PFSK-1 (cell line): ENCODE data around the gene IFNA1.

Source experiments
- FOXP2 ChIP-seq: optimal IDR thresholded peaks from 2 replicates; pipeline ENCODE3; 2011; ENCODE audit warnings: borderline replicate concordance, control low read depth, inconsistent platforms; ENCODE audit not compliant: insufficient read depth; ENCODE audit errors: extremely low read length, extremely low read depth
- POLR2AphosphoS5 ChIP-seq: IDR thresholded peaks from 2 replicates; pipeline ENCODE4 v1.6.1; 2012; ENCODE audit warnings: low read depth, mild to moderate bottlenecking, control low read depth, low read length, moderate library complexity
- SIN3A ChIP-seq: IDR thresholded peaks from 2 replicates; pipeline ENCODE4 v1.6.1; 2012; ENCODE audit warnings: mild to moderate bottlenecking, low read length, moderate library complexity, borderline replicate concordance; ENCODE audit not compliant: insufficient read depth
- TAF1 ChIP-seq: IDR thresholded peaks from 2 replicates; pipeline ENCODE4 v1.6.1; 2012; ENCODE audit warnings: low read length, control low read depth, borderline replicate concordance; ENCODE audit not compliant: insufficient read depth
- TF ChIP-seq, protein P1 (sequence below), 2 experiments: IDR thresholded peaks; 2 replicates each; pipeline versions ENCODE4 v1.6.1 to v1.8.0; 2011 to 2012; ENCODE audit warnings: low read depth in 2 of 2, low read length in 2 of 2, control low read depth in 1 of 2, inconsistent platforms in 1 of 2, mild to moderate bottlenecking in 1 of 2, moderate library complexity in 1 of 2; ENCODE audit not compliant: insufficient read depth in 1 of 2

Gene IFNA1

DNA sequence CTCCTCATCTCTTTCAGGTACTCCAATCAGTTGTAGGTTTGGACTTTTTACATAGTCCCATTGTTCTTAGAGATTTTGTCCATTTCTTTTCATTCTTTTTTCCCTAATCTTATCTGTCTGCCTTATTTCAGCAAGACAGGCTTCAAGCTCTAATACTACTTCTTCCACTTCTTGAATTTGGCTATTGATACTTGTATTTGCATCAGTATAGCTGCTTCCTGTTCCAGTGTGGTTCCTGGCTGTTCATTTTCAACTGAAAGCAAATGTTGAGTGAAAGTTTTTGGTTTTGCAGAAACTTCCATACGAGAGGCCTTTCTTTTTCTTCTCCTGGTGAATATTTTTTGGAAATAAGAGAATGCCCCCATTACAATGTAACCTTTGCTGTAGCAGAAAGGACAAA is 12.0 kb upstream of the IFNA1 start:
- TF ChIP-seq POLR2AphosphoS5: no peak
- no peak for TF ChIP-seq SIN3A
- no peak for TF ChIP-seq TAF1
- TF ChIP-seq, protein P1, sequence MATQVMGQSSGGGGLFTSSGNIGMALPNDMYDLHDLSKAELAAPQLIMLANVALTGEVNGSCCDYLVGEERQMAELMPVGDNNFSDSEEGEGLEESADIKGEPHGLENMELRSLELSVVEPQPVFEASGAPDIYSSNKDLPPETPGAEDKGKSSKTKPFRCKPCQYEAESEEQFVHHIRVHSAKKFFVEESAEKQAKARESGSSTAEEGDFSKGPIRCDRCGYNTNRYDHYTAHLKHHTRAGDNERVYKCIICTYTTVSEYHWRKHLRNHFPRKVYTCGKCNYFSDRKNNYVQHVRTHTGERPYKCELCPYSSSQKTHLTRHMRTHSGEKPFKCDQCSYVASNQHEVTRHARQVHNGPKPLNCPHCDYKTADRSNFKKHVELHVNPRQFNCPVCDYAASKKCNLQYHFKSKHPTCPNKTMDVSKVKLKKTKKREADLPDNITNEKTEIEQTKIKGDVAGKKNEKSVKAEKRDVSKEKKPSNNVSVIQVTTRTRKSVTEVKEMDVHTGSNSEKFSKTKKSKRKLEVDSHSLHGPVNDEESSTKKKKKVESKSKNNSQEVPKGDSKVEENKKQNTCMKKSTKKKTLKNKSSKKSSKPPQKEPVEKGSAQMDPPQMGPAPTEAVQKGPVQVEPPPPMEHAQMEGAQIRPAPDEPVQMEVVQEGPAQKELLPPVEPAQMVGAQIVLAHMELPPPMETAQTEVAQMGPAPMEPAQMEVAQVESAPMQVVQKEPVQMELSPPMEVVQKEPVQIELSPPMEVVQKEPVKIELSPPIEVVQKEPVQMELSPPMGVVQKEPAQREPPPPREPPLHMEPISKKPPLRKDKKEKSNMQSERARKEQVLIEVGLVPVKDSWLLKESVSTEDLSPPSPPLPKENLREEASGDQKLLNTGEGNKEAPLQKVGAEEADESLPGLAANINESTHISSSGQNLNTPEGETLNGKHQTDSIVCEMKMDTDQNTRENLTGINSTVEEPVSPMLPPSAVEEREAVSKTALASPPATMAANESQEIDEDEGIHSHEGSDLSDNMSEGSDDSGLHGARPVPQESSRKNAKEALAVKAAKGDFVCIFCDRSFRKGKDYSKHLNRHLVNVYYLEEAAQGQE (IDR thresholded peaks at IDR 0.05; ENCODE audit: insufficient read depth in 1 of 2, low read depth in 2 of 2, low read length in 2 of 2): no peak
- no peak for TF ChIP-seq FOXP2

DNA sequence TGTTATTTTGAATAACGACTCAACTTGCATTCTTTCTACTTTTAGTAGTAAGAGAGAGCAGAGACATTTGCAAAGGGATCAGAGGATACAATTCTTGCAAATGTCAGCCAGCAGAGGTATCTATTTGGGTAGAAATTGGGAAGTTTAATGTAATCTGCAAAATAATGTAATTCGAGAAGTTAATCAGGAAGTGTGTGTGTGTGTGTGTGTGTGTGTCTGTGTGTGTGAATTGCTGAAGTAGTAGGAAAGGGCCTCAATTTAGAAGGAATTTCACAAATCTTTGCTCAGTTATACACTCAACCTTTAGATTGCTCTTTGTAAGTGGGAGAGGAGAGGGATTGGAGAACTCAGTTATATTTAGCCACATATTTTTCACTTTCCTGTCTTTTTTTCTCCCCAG is 11.0 kb upstream of the IFNA1 start:
- no peak for TF ChIP-seq POLR2AphosphoS5
- TF ChIP-seq, protein P1 (IDR thresholded peaks at IDR 0.05; ENCODE audit: insufficient read depth in 1 of 2, low read depth in 2 of 2, low read length in 2 of 2): no peak
- no peak for TF ChIP-seq TAF1
- no peak for TF ChIP-seq SIN3A
- no peak for TF ChIP-seq FOXP2

DNA sequence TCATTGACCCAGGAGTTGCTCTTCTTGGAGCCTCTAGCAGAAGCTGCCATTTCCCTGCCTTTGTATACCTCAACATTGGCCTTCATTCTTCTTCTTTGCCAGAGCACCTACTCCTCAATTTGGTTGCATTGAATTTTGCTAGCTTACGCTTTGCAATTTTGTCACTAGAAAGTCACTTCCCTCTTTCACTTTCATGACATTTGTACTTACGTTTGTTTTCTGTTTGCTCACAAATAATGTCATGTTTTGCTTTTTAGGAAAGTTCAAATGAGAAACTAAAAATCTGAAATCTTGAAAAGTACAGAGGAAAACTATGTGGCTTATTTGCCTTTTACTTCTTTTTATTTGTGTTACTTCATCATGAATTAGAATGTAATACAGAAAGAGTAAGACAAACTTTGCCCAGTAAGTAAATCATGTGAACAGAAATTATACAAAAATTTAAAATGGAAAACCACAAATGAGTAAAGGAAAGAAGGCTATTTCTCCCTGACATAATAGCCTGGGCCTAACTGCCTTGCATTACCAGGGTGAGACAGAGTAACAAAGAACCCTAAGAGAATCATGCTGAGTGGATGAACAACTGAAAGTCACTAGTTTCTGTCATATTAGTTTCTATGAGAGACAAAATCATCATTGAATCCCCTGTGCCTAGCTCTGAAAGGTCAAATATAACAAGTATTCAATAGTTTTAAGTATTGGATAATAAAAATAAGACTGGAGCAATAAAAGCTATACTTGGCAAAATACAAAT is 7.4 kb upstream of the IFNA1 start:
- TF ChIP-seq TAF1 (no peak), FOXP2 (no peak), POLR2AphosphoS5 (no peak)

DNA sequence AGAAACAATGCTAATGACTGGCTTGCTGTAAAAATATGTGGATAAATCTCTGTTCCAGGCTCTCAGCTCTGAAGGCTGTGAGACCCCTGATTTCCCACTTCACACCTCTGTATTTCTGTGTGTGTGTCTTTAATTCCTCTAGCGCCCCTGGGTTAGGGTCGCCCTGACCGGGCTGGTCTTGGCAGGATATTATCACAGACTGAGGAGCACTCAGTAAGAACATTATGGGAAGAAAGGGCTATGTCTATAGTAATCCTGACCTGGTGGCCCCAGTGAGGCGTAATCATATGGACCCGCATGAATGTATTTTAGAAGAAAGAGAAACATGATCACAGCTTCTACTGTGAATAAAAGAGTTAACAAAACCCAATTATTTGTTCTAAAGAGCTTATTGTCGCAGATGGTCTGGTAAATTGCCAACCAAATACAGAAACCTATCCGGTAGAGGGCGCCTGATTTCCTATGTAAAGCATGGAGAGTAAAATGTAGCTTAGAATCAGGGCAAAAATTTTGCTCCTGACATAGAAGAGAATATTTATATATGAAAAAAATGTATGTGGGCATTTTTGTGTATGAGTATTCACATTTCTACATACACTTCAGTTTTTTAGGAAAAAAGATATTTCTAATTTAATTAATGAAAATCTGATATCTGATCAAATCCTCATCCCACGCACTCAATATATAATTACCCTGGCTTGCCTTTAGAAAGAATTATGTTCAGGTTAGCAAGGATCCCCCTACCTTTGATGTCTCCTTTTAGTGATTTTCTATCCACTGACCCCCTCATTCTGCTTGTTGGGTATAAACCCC is 5.8 kb upstream of the IFNA1 start:
- no peak for TF ChIP-seq POLR2AphosphoS5
- TF ChIP-seq, protein P1 (IDR thresholded peaks at IDR 0.05; ENCODE audit: insufficient read depth in 1 of 2, low read depth in 2 of 2, low read length in 2 of 2): no peak
- no peak for TF ChIP-seq TAF1
- no peak for TF ChIP-seq FOXP2
- TF ChIP-seq SIN3A: no peak

DNA sequence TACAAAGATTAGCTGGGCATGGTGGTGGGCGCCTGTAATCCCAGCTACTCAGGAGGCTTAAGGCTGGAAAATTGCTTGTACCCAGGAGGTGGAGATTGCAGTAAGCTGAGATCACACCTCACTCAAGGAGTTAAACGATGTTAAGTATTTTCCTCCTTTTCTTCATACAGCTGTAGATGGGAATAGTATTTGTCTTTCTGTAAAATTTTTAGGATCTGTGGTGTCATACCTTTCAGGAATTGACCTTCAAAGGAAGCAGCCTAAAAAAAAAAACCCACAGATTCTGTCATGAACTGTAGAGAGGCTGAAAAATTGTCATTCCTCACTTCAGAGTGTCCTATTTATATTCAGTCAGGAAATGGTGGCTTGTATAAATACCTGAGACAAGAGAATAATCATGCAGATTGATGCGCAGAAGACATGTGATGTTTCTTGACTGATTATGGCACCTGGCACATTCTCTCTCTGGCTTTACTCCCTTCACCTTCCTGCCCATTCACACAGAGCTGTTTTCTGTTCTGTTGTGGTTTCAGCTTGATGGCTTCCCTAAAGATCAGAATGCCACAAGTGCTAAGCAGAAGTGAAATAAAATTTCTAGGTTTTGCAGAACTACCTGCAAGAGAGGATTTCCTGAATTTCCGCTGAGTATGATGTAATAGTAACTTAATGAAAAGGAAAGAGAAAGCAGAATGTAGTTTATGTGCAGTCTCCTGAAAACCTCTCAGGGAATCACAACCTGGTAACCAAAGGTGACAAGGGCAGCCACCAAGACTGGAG is 3.8 kb downstream of the IFNA1 start:
- TF ChIP-seq POLR2AphosphoS5: no peak
- TF ChIP-seq FOXP2: no peak
- TF ChIP-seq TAF1: no peak
- TF ChIP-seq SIN3A: no peak
- TF ChIP-seq, protein P1 (IDR thresholded peaks at IDR 0.05; ENCODE audit: insufficient read depth in 1 of 2, low read depth in 2 of 2, low read length in 2 of 2): no peak
